GM18909 (cell line): ENCODE data around the gene GFAP.
"Not testable (repeated sequence)": the region's sequence is repeated elsewhere in the genome, so short reads cannot be mapped to it uniquely, and the experiment has no call there.

Experiments
- ATAC-seq: cut with Tn5 transposase; IDR thresholded peaks from one replicate; pipeline ENCODE4 v1.9.1; 2021; ENCODE audit warnings: mild to moderate bottlenecking; ENCODE audit not compliant: unreplicated experiment, poor library complexity

Gene GFAP

GRCh38 chr17:44915321-44915726 is at the start of gene GFAP:
Gene GFAP (minus strand): TSS chr17:44915500. CDS start chr17:44915486, 14 bp downstream.
- ATAC-seq = no peak

- no peak for ATAC-seq
Observed at GRCh38 chr17:44961921-44962350, 46.6 kb upstream of the GFAP start.

GRCh38 chr17:44960691-44961090 is 45.4 kb upstream of the GFAP start:
- ATAC-seq = no peak

- no peak for ATAC-seq
Observed at GRCh38 chr17:44959821-44960531, 44.7 kb upstream of the GFAP start.

GRCh38 chr17:44956998-44957981 is 42.0 kb upstream of the GFAP start:
- ATAC-seq = no peak

GRCh38 chr17:44955674-44956425 is 40.5 kb upstream of the GFAP start:
- ATAC-seq = no peak

GRCh38 chr17:44952946-44953475 is 37.7 kb upstream of the GFAP start:
- no peak for ATAC-seq

GRCh38 chr17:44948315-44948795 is 33.1 kb upstream of the GFAP start:
- ATAC-seq = no peak

- ATAC-seq = peak; percentile 87
Observed at GRCh38 chr17:44947461-44948314, 32.4 kb upstream of the GFAP start, which contains the start of gene KIF18B. Gene KIF18B (minus strand): TSS chr17:44947773. CDS start chr17:44936344, 11,429 bp downstream.

GRCh38 chr17:44945652-44946051 is 30.4 kb upstream of the GFAP start:
- not testable (repeated sequence) for ATAC-seq

GRCh38 chr17:44942456-44942855 is 27.2 kb upstream of the GFAP start:
- no peak for ATAC-seq

GRCh38 chr17:44941712-44942331 is 26.5 kb upstream of the GFAP start:
- no peak for ATAC-seq

- ATAC-seq = no peak
Observed at GRCh38 chr17:44940768-44941167, 25.5 kb upstream of the GFAP start.

- no peak for ATAC-seq
Observed at GRCh38 chr17:44940317-44940716, 25.0 kb upstream of the GFAP start.

GRCh38 chr17:44935116-44935515 is 19.8 kb upstream of the GFAP start:
- no peak for ATAC-seq

- ATAC-seq = no peak
Observed at GRCh38 chr17:44934745-44935105, 19.4 kb upstream of the GFAP start.

- no peak for ATAC-seq
Observed at GRCh38 chr17:44933824-44934744, 18.8 kb upstream of the GFAP start.

GRCh38 chr17:44932787-44933097 is 17.4 kb upstream of the GFAP start:
- ATAC-seq = no peak
